GM18951 (cell line): ENCODE measurements around the gene CHD5.

ENCODE experiments used
- POLR2A ChIP-seq: IDR thresholded peaks from 4 replicates; pipeline ENCODE4 v1.6.1; 2011; ENCODE audit warnings: mild to moderate bottlenecking; ENCODE audit not compliant: insufficient read length, insufficient read depth; ENCODE audit errors: extremely low read depth
- in situ Hi-C: fragments of 300-500 bp; cut with MboI; formaldehyde crosslinking; loops from one replicate; pipeline ENCODE4 v1.12.0; 2022; ENCODE audit warnings: low sequenced_read_pairs, mixed read lengths, inconsistent platforms; ENCODE audit not compliant: unreplicated experiment

Gene CHD5

GRCh38 chr1:6176779-6177178 lies 3.3 kb downstream of the CHD5 start:
- TF ChIP-seq POLR2A = no peak
- in situ Hi-C loops = no loop called here

DNA sequence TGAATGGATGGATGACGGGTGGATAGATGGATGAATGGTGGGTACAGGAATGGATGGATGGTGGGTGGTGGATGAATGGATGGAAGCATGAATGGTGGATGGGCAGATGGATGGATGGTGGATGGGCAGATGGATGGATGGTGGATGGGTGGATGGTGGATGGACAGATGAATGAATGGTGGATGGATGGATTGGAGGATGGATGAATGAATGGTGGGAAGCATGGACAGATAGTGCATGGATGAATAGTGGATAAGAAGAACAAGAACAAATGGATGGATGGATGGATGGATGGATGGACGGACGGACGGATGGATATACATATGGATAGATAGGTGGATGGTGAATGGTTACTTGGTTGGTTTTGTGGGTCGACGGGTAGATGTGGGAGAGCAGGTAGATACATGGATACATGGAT lies 4.7 kb downstream of the CHD5 start:
- no peak for TF ChIP-seq POLR2A
- in situ Hi-C loops = no loop called here

DNA sequence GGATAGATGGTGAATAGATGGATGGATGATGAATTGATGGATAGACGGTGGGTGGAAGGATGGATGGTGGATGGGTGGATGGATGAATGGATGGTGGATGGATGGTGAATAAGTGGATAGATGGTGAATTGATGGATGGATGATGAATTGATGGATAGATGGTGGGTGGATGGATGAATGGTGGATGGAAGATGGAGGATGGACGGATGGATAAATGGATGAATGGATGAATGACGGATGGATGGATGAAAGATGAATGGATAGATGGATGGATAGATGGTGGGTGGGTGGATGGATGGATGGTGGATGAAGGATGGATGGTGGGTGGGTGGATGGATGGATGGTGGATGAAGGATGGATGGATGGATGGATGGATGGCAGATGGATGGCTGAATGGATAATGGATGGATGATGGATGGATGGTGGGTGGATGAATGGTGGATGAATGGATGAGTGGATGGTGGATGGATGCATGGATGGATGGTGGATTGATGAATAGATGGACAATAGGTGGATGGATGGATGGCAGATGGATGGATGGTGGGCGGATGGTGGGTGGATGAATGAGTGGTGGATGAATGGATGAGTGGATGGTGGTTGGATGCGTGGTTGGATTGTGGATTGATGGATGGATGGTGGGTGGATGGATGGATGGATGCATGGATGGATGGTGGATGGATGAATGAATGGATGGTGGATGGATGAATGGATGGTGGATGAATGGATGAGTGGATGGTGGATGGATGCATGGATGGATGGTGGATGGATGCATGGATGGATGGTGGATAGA lies 5.3 kb downstream of the CHD5 start:
- in situ Hi-C loops = no loop called here
- no peak for TF ChIP-seq POLR2A

- in situ Hi-C loops = no loop called here
Observed at GRCh38 chr1:6172549-6172948, 7.6 kb downstream of the CHD5 start.

GRCh38 chr1:6171548-6172124 lies 8.5 kb downstream of the CHD5 start:
- in situ Hi-C loops = no loop called here
- no peak for TF ChIP-seq POLR2A

More at GRCh38 chr1:6172549-6172948, 7.6 kb downstream of the CHD5 start:
- no peak for TF ChIP-seq POLR2A

DNA sequence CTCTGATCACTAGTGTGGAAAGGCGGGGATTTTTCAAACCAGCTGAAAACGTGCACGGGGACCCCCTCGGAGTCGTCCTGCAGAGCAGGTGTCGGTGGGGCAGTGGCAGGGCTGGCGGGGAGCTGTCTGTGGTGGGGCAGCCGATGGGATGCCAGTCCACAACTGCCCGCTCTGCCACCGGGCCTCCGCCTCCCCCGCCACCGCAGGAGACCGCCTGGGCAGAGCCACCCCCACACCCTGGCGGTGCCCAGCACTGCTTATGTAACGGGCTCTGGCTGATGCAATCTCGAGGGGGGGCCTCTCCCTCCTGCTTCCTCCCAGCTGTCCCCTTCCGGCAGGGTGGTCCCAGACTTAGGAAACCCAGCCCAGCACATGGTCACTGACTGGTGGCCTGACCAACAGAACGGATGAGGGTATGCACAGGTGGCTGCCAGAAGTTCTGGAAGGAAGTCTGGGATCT lies 9.3 kb downstream of the CHD5 start:
- in situ Hi-C loops = no loop called here
- no peak for TF ChIP-seq POLR2A

GRCh38 chr1:6170116-6170741 lies 9.9 kb downstream of the CHD5 start:
- TF ChIP-seq POLR2A = no peak
- in situ Hi-C loops = no loop called here

- no peak for TF ChIP-seq POLR2A
- in situ Hi-C loops = no loop called here
Observed at GRCh38 chr1:6168947-6169586, 11.1 kb downstream of the CHD5 start.

DNA sequence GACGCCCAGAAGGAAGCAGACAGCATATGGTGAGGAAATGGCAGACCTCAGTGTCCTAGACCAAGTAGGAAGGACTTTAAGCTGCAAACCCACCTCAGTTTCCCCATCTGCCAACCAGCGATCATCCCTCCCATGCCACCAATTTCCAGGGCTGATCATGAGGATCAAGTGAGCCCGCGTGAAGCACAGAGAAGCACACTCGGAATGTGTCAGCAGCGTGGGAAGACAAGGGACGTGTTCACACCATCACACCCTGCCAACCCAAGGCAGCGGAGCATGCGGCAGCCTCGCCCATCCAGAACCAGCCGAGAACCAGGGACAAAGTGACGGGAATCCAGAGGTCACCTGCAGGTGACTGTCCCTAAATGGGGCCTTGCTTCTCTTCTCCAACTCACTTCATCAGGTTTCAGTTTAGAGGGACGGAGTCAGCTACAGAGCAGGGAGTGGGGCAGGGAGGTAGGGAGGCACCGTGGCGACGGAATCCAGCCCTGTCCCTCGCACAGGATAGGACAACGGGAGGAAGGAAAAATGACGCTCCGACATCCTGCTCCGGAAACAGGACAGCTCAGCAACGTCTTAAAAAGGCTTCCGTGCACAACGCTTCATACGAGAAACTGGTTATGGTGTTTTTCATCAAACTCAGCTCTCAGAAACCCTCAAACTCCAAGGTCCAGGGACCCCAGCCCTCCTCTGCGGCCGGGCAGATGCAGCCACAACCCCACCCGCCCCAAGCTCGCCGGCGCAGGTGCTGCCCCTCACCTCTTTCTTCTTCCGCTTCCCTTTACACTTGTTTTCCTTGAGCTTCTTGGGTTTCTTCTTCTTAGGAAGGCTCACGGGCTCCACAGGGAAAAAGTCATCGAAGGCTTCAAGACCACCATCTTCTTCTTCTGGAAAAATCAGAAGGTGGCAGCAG lies 12.5 kb downstream of the CHD5 start:
- in situ Hi-C loops = no loop called here
- no peak for TF ChIP-seq POLR2A

- in situ Hi-C loops = no loop called here
- no peak for TF ChIP-seq POLR2A
Observed at GRCh38 chr1:6166655-6167390, 13.3 kb downstream of the CHD5 start.

- TF ChIP-seq POLR2A = no peak
- in situ Hi-C loops = no loop called here
Observed at GRCh38 chr1:6166221-6166620, 13.9 kb downstream of the CHD5 start.
